Keratinocyte (primary cell): Measurements from ENCODE around the gene MVB12A. TPM values are rescaled to one million over a fixed set of nuclear protein-coding genes. Genes with fewer than 3 reads are reported as not detected.

Source experiments
- DNase-seq: peaks from one replicate; pipeline ENCODE4 v3.0.0-alpha.2; 2011; ENCODE audit warnings: low read depth, missing footprints, low spot score
- FAIRE-seq: peaks from 2 replicates; lab custom pipeline; 2011; peaks lifted over from hg19 to GRCh38; lab: Jason Lieb, UNC
- H2AFZ ChIP-seq: 2 replicates; pipeline ENCODE4 v1.6.0; 2012; ENCODE audit warnings: low read length, control low read depth, inconsistent platforms; ENCODE audit not compliant: control insufficient read depth
- H3K27ac ChIP-seq: 2 replicates; pipeline ENCODE4 v1.5.1; 2011; ENCODE audit warnings: low read length; ENCODE audit not compliant: control insufficient read depth, insufficient read depth
- H3K27me3 ChIP-seq: 3 replicates; pipeline ENCODE4 v1.6.0; 2011; ENCODE audit warnings: low read length; ENCODE audit not compliant: control insufficient read depth, insufficient read depth; ENCODE audit errors: extremely low read depth
- H3K36me3 ChIP-seq, 2 experiments: 2 replicates in 1 of 2; 3 replicates in 1 of 2; pipeline ENCODE4 v1.5.1; 2011; ENCODE audit warnings: low read length in 2 of 2, mild to moderate bottlenecking in 1 of 2; ENCODE audit not compliant: control insufficient read depth in 2 of 2, insufficient read depth in 2 of 2; ENCODE audit errors: extremely low read depth in 1 of 2
- H3K4me1 ChIP-seq: 3 replicates; pipeline ENCODE4 v1.5.1; 2011; ENCODE audit warnings: low read length; ENCODE audit not compliant: control insufficient read depth, insufficient read depth; ENCODE audit errors: extremely low read depth
- H3K4me2 ChIP-seq: 3 replicates; pipeline ENCODE4 v1.6.0; 2011; ENCODE audit warnings: low read depth, low read length; ENCODE audit not compliant: control insufficient read depth, insufficient read depth; ENCODE audit errors: extremely low read depth
- H3K4me3 ChIP-seq, 3 experiments: fragments of 200-600 bp in 1 of 3; sonication (generic) in 1 of 3; 2 replicates in 2 of 3; 3 replicates in 1 of 3; pipeline ENCODE4 v1.5.1; 2011 to 2016; ENCODE audit warnings: low read length in 3 of 3, mild to moderate bottlenecking in 3 of 3, control low read depth in 2 of 3, inconsistent platforms in 1 of 3, low read depth in 1 of 3, mixed read lengths in 1 of 3, mixed run types in 1 of 3, moderate library complexity in 1 of 3; ENCODE audit not compliant: control insufficient read depth in 2 of 3, insufficient read depth in 2 of 3; ENCODE audit errors: extremely low read depth in 1 of 3
- H3K79me2 ChIP-seq: 2 replicates; pipeline ENCODE4 v1.6.0; 2012; ENCODE audit warnings: low read length; ENCODE audit not compliant: control insufficient read depth, insufficient read depth
- H3K9ac ChIP-seq: 3 replicates; pipeline ENCODE4 v1.6.0; 2011; ENCODE audit warnings: low read length; ENCODE audit not compliant: control insufficient read depth, insufficient read depth; ENCODE audit errors: extremely low read depth
- H3K9me1 ChIP-seq: 3 replicates; pipeline ENCODE4 v1.6.0; 2011; ENCODE audit warnings: low read length; ENCODE audit not compliant: control insufficient read depth, insufficient read depth; ENCODE audit errors: extremely low read depth
- H3K9me3 ChIP-seq: 2 replicates; pipeline ENCODE4 v1.5.1; 2012; ENCODE audit warnings: low read depth, low read length; ENCODE audit not compliant: control insufficient read depth
- H4K20me1 ChIP-seq: 3 replicates; pipeline ENCODE4 v1.6.0; 2011; ENCODE audit warnings: low read length; ENCODE audit not compliant: control insufficient read depth, insufficient read depth; ENCODE audit errors: extremely low read depth
- EZH2 ChIP-seq: IDR thresholded peaks from one replicate; pipeline ENCODE4 v1.6.1; 2012; ENCODE audit warnings: inconsistent platforms, mild to moderate bottlenecking, low read length, moderate library complexity
- dilution Hi-C: fragments of 300-500 bp; cut with MboI; formaldehyde crosslinking; loops from one replicate; pipeline ENCODE4 v1.7.0; 2020; ENCODE audit warnings: low sequenced_read_pairs; ENCODE audit not compliant: extremely low pct_ligation_motif_present
- polyA plus RNA-seq, 5 experiments: library from polyadenylated mRNA; depleted of rRNA in 3 of 5; stranded (reverse) in 3 of 5; stranded (forward) in 1 of 5; unstranded in 1 of 5; fragments of >200 nt; gene quantifications; 1 replicate in 1 of 5; 2 replicates in 3 of 5; 3 replicates in 1 of 5; pipeline versions ENCODE4 v1.2.1 to v1.2.3, GENCODE V29; 2011 to 2012; ENCODE audit warnings: missing spikeins in 2 of 5, low read depth in 1 of 5, low replicate concordance in 1 of 5
- TF ChIP-seq, protein P1 (sequence below), 3 experiments: IDR thresholded peaks in 1 of 3; conservative IDR thresholded peaks in 1 of 3; optimal IDR thresholded peaks in 1 of 3; 2 replicates in 2 of 3; 3 replicates in 1 of 3; pipeline versions ENCODE3 to v1.5.1; 2011; ENCODE audit warnings: low read length in 3 of 3, mild to moderate bottlenecking in 3 of 3, moderate library complexity in 2 of 3, control low read depth in 1 of 3, inconsistent platforms in 1 of 3; ENCODE audit not compliant: insufficient read depth in 2 of 3; ENCODE audit errors: extremely low read depth in 1 of 3

The MVB12A gene
- polyA plus RNA-seq, 1 donor (not counting 4 experiments of a cell fraction or from before 2014, with no cell fraction given) = 23.3 TPM

GRCh38 chr19:17436094-17436873 is 16.4 kb downstream of the MVB12A start:
- H3K27me3 ChIP-seq = no peaks in the 10 kb centered on the region
- no peaks in the 10 kb centered on the region for H4K20me1 ChIP-seq
- TF ChIP-seq EZH2 = no peak
- TF ChIP-seq, protein P1, sequence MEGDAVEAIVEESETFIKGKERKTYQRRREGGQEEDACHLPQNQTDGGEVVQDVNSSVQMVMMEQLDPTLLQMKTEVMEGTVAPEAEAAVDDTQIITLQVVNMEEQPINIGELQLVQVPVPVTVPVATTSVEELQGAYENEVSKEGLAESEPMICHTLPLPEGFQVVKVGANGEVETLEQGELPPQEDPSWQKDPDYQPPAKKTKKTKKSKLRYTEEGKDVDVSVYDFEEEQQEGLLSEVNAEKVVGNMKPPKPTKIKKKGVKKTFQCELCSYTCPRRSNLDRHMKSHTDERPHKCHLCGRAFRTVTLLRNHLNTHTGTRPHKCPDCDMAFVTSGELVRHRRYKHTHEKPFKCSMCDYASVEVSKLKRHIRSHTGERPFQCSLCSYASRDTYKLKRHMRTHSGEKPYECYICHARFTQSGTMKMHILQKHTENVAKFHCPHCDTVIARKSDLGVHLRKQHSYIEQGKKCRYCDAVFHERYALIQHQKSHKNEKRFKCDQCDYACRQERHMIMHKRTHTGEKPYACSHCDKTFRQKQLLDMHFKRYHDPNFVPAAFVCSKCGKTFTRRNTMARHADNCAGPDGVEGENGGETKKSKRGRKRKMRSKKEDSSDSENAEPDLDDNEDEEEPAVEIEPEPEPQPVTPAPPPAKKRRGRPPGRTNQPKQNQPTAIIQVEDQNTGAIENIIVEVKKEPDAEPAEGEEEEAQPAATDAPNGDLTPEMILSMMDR (optimal IDR thresholded peaks at IDR 0.05 in 1 of 3, IDR thresholded peaks at IDR 0.05 in 1 of 3, conservative IDR thresholded peaks at IDR 0.05 in 1 of 3; ENCODE audit: extremely low read depth in 1 of 3, insufficient read depth in 2 of 3, low read length in 3 of 3) = no peak
- H3K9me3 ChIP-seq = no peaks in the 10 kb centered on the region
- H3K4me1 ChIP-seq = peaks cover under 1% of the 10 kb centered on the region
- no peaks in the 10 kb centered on the region for H3K79me2 ChIP-seq
- H3K9ac ChIP-seq = no peak overlapping the region
- H3K9me1 ChIP-seq = no peaks in the 10 kb centered on the region
- no peak overlapping the region for H3K4me3 ChIP-seq
- no peak overlapping the region for H3K4me2 ChIP-seq
- H3K36me3 ChIP-seq = no peaks in the 10 kb centered on the region
- dilution Hi-C loops = no loop called here
- H2AFZ ChIP-seq = no peak overlapping the region
- FAIRE-seq (no peak), DNase-seq (no peak)
- H3K27ac ChIP-seq = no peak overlapping the region

- H3K9me1 ChIP-seq = no peaks in the 10 kb centered on the region
- no peaks in the 10 kb centered on the region for H3K79me2 ChIP-seq
- no peaks in the 10 kb centered on the region for H3K9me3 ChIP-seq
- TF ChIP-seq, protein P1 (optimal IDR thresholded peaks at IDR 0.05 in 1 of 3, IDR thresholded peaks at IDR 0.05 in 1 of 3, conservative IDR thresholded peaks at IDR 0.05 in 1 of 3; ENCODE audit: extremely low read depth in 1 of 3, insufficient read depth in 2 of 3, low read length in 3 of 3) = no peak
- H4K20me1 ChIP-seq = no peaks in the 10 kb centered on the region
- no peak overlapping the region for H2AFZ ChIP-seq
- no peak for DNase-seq
- dilution Hi-C loops = no loop called here
- no peak overlapping the region for H3K9ac ChIP-seq
- FAIRE-seq = no peak
- H3K4me2 ChIP-seq = no peak overlapping the region
- H3K4me1 ChIP-seq = peaks cover 6% of the 10 kb centered on the region
- H3K27ac ChIP-seq = no peak overlapping the region
- H3K36me3 ChIP-seq = no peaks in the 10 kb centered on the region
- H3K27me3 ChIP-seq = no peaks in the 10 kb centered on the region
- H3K4me3 ChIP-seq = no peak overlapping the region
These were observed 17.0 kb downstream of the MVB12A start for GRCh38 chr19:17436874-17437267.
